HepG2 (cell line): Measurements from ENCODE around the gene PFDN5. TPM values are rescaled to one million over a fixed set of nuclear protein-coding genes. Genes with fewer than 3 reads are reported as not detected.
A peak's percentile ranks its signal among the peaks of the same experiment; 100 is the strongest.

ENCODE experiments used
- ATF4 ChIP-seq, 2 experiments: fragments of 450-650 bp in 1 of 2; sonication (generic) in 1 of 2; formaldehyde crosslinking; IDR thresholded peaks; 2 replicates each; pipeline versions ENCODE4 v1.5.0 to v1.8.0; 2020 to 2022; ENCODE audit warnings: mild to moderate bottlenecking in 1 of 2, missing genetic modification reagents in 1 of 2
- E2F5 ChIP-seq: sonication (generic); formaldehyde crosslinking; conservative IDR thresholded peaks from 2 replicates; pipeline ENCODE4 v1.4.0; 2020; ENCODE audit warnings: missing genetic modification reagents
- FOXC1 ChIP-seq: sonication (generic); formaldehyde crosslinking; IDR thresholded peaks from 2 replicates; pipeline ENCODE4 v1.8.0; 2022; ENCODE audit warnings: mild to moderate bottlenecking, missing genetic modification reagents, borderline replicate concordance
- HNF4A ChIP-seq: sonication (generic); formaldehyde crosslinking; IDR thresholded peaks from 2 replicates; pipeline ENCODE4 v1.4.0; 2020; ENCODE audit warnings: missing genetic modification reagents
- HNF4G ChIP-seq, 2 experiments: sonication (generic) in 1 of 2; formaldehyde crosslinking in 1 of 2; IDR thresholded peaks; 2 replicates each; pipeline versions ENCODE4 v1.4.0 to v1.6.1; 2011 to 2020; ENCODE audit warnings: borderline replicate concordance in 2 of 2, low read depth in 2 of 2, mild to moderate bottlenecking in 2 of 2, low read length in 1 of 2, missing genetic modification reagents in 1 of 2, moderate library complexity in 1 of 2
- HNRNPK ChIP-seq: fragments of 200-400 bp; formaldehyde crosslinking; IDR thresholded peaks from 2 replicates; pipeline ENCODE4 v1.6.1; 2018; ENCODE audit warnings: low read length, low read depth, moderate library complexity, mild to moderate bottlenecking; ENCODE audit not compliant: poor library complexity, severe bottlenecking
- MYC ChIP-seq: sonication (generic); formaldehyde crosslinking; IDR thresholded peaks from 2 replicates; pipeline ENCODE4 v1.9.0; 2021; ENCODE audit warnings: missing genetic modification reagents, borderline replicate concordance
- NCOR1 ChIP-seq: fragments of 200-600 bp; sonication (generic); IDR thresholded peaks from 2 replicates; pipeline ENCODE4 v1.7.0; 2017; ENCODE audit warnings: antibody characterized with exemption, low read length, borderline replicate concordance
- NR2F6 ChIP-seq, 2 experiments: IDR thresholded peaks; 2 replicates each; pipeline ENCODE4 v1.6.1; 2016; ENCODE audit warnings: antibody characterized with exemption in 1 of 2, mild to moderate bottlenecking in 1 of 2
- PAXIP1 ChIP-seq: sonication (generic); formaldehyde crosslinking; conservative IDR thresholded peaks from 2 replicates; pipeline ENCODE4 v1.4.0; 2020; ENCODE audit warnings: mild to moderate bottlenecking, missing genetic modification reagents, moderate library complexity
- PHF21A ChIP-seq: sonication (generic); formaldehyde crosslinking; IDR thresholded peaks from 2 replicates; pipeline ENCODE4 v1.5.0; 2020; ENCODE audit warnings: mild to moderate bottlenecking, missing genetic modification reagents
- TFDP2 ChIP-seq: sonication (generic); formaldehyde crosslinking; IDR thresholded peaks from 2 replicates; pipeline ENCODE4 v1.4.0; 2020; ENCODE audit warnings: missing genetic modification reagents
- U2AF1 ChIP-seq: fragments of 200-400 bp; formaldehyde crosslinking; optimal IDR thresholded peaks from 2 replicates; pipeline ENCODE3; 2017; ENCODE audit warnings: mild to moderate bottlenecking, low read depth, low read length
- ZBTB10 ChIP-seq: sonication (generic); formaldehyde crosslinking; IDR thresholded peaks from 2 replicates; pipeline ENCODE4 v1.4.0; 2020; ENCODE audit warnings: missing genetic modification reagents, borderline replicate concordance
- ZBTB7B ChIP-seq: sonication (generic); formaldehyde crosslinking; IDR thresholded peaks from 2 replicates; pipeline ENCODE4 v1.4.0; 2020; ENCODE audit warnings: missing genetic modification reagents
- ZNF543 ChIP-seq: sonication (generic); formaldehyde crosslinking; IDR thresholded peaks from 2 replicates; pipeline ENCODE4 v1.4.0; 2020; ENCODE audit warnings: mild to moderate bottlenecking, missing genetic modification reagents
- ZNF670 ChIP-seq: sonication (generic); formaldehyde crosslinking; IDR thresholded peaks from 2 replicates; pipeline ENCODE4 v1.8.0; 2022; ENCODE audit warnings: mild to moderate bottlenecking, missing genetic modification reagents, borderline replicate concordance
- ZNF788 ChIP-seq: sonication (generic); formaldehyde crosslinking; IDR thresholded peaks from 2 replicates; pipeline ENCODE4 v1.5.0; 2020; ENCODE audit warnings: mild to moderate bottlenecking, missing genetic modification reagents, borderline replicate concordance
- polyA plus RNA-seq, 8 experiments: library from polyadenylated mRNA; depleted of rRNA in 3 of 8; stranded (reverse) in 7 of 8; unstranded in 1 of 8; fragments of >200 nt; fragmentation: Illumina TruSeq in 4 of 8; extraction: Trizol in 4 of 8; gene quantifications; 2 replicates each; pipeline versions ENCODE4 v1.2.1 to v1.2.3, GENCODE V29; 2011 to 2016; ENCODE audit warnings: low read depth in 4 of 8, missing spikeins in 1 of 8, mixed read lengths in 1 of 8; ENCODE audit not compliant: insufficient read depth in 1 of 8
- total RNA-seq, 5 experiments: library from RNA; depleted of rRNA; stranded (reverse); fragments of >200 nt; fragmentation: Illumina TruSeq; extraction: Trizol; gene quantifications; 2 replicates each; pipeline ENCODE4 v1.2.3, GENCODE V29; 2016; ENCODE audit warnings: low read depth in 1 of 5

The PFDN5 gene
- total and polyA plus RNA-seq, 2 of the 13 experiments (the other 11 are each of a cell fraction or from before 2014, with no cell fraction given) = 449 to 462 TPM

- TF ChIP-seq HNF4G (IDR thresholded peaks at IDR 0.05; ENCODE audit: borderline replicate concordance, low read depth, low read length) (peak; percentile 78), HNF4G (CRISPR knock-in tag; IDR thresholded peaks at IDR 0.05; ENCODE audit: borderline replicate concordance, low read depth) (no peak), ZNF543 (no peak), PHF21A (CRISPR knock-in tag) (no peak), MYC (CRISPR knock-in tag) (no peak), U2AF1 (no peak), ZBTB7B (CRISPR knock-in tag) (no peak), ZNF788 (no peak), ZNF670 (CRISPR knock-in tag) (no peak), HNF4A (CRISPR knock-in tag) (peak; percentile 76), FOXC1 (no peak), E2F5 (CRISPR knock-in tag) (no peak), ATF4 (CRISPR knock-in tag; IDR thresholded peaks at IDR 0.05) (no peak), NR2F6 (IDR thresholded peaks at IDR 0.05) (peak; percentile 44), NR2F6 (CRISPR knock-in tag; IDR thresholded peaks at IDR 0.05) (peak; percentile 36; the same call in 1 of the 2 replicates), TFDP2 (CRISPR knock-in tag) (no peak), HNRNPK (no peak), NCOR1 (peak; percentile 35; the same call in 1 of the 2 replicates), PAXIP1 (CRISPR knock-in tag) (peak; percentile 51), ZBTB10 (CRISPR knock-in tag) (0 out of 2 replicates have a peak, but pooled peaks have one; percentile 52)
These were observed 16.0 kb upstream of the PFDN5 start (continued) for GRCh38 chr12:53279283-53279869.
